Osteocyte (in vitro differentiated cells): Measurements from ENCODE around the gene TMEM181. TPM values are rescaled to one million over a fixed set of nuclear protein-coding genes. Genes with fewer than 3 reads are reported as not detected.
"Not testable (repeated sequence)": the region's sequence is repeated elsewhere in the genome, so short reads cannot be mapped to it uniquely, and the experiment has no call there.

ENCODE experiments used
- DNase-seq: peaks from one replicate; pipeline ENCODE4 v3.0.0; 2021; ENCODE audit warnings: mixed read lengths; ENCODE audit not compliant: unreplicated experiment; ENCODE audit errors: extremely low spot score
- H3K27ac Mint-ChIP-seq: one replicate; pipeline ENCODE4 v1.8.0; 2021; ENCODE audit warnings: mild to moderate bottlenecking, mixed read lengths; ENCODE audit not compliant: unreplicated experiment
- H3K27me3 Mint-ChIP-seq: one replicate; pipeline ENCODE4 v1.8.0; 2021; ENCODE audit warnings: mixed read lengths; ENCODE audit not compliant: unreplicated experiment
- H3K36me3 Mint-ChIP-seq: one replicate; pipeline ENCODE4 v1.8.0; 2021; ENCODE audit warnings: mixed read lengths; ENCODE audit not compliant: unreplicated experiment
- H3K4me1 Mint-ChIP-seq: one replicate; pipeline ENCODE4 v1.8.0; 2021; ENCODE audit warnings: mixed read lengths; ENCODE audit not compliant: unreplicated experiment
- H3K4me3 Mint-ChIP-seq: one replicate; pipeline ENCODE4 v1.8.0; 2021; ENCODE audit warnings: mild to moderate bottlenecking, moderate library complexity, mixed read lengths; ENCODE audit not compliant: unreplicated experiment
- H3K9me3 Mint-ChIP-seq: one replicate; pipeline ENCODE4 v1.8.0; 2021; ENCODE audit warnings: mixed read lengths; ENCODE audit not compliant: unreplicated experiment
- total RNA-seq: library from RNA; stranded (reverse); gene quantifications from 2 replicates; pipeline ENCODE4 v1.2.1, GENCODE V29; 2021
- TF ChIP-seq, protein P1 (sequence below): fragments of 200-600 bp; sonication (generic); IDR thresholded peaks from 2 replicates; pipeline ENCODE4 v1.5.0; 2021; ENCODE audit warnings: antibody characterized with exemption, mild to moderate bottlenecking, moderate library complexity

TMEM181 gene
- total RNA-seq, 1 donor from 2014 or later: 33.5 TPM

DNA sequence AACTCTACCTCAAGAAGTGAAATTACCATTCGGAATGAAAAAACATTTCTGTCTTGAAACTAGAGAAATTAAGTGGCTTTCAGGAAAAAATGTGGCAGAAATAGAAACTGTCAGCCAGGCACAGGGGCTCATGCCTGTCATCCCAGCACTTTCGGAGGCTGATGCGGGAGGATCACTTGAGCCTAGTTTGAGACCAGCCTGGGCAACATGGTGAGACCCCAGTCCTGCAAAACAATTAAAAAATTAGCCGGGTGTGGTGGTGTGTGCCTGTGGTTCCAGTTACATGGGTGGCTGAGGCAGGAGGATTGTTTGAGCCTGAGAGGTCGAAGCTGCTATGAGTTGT lies 7.1 kb upstream of the TMEM181 start:
- H3K4me1 Mint-ChIP-seq: peaks cover 17% of the 10 kb centered on the region
- no peak for DNase-seq
- no peak overlapping the region for H3K27ac Mint-ChIP-seq
- no peak overlapping the region for H3K4me3 Mint-ChIP-seq
- no peaks in the 10 kb centered on the region for H3K36me3 Mint-ChIP-seq
- no peaks in the 10 kb centered on the region for H3K9me3 Mint-ChIP-seq
- TF ChIP-seq, protein P1, sequence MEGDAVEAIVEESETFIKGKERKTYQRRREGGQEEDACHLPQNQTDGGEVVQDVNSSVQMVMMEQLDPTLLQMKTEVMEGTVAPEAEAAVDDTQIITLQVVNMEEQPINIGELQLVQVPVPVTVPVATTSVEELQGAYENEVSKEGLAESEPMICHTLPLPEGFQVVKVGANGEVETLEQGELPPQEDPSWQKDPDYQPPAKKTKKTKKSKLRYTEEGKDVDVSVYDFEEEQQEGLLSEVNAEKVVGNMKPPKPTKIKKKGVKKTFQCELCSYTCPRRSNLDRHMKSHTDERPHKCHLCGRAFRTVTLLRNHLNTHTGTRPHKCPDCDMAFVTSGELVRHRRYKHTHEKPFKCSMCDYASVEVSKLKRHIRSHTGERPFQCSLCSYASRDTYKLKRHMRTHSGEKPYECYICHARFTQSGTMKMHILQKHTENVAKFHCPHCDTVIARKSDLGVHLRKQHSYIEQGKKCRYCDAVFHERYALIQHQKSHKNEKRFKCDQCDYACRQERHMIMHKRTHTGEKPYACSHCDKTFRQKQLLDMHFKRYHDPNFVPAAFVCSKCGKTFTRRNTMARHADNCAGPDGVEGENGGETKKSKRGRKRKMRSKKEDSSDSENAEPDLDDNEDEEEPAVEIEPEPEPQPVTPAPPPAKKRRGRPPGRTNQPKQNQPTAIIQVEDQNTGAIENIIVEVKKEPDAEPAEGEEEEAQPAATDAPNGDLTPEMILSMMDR: no peak
- peaks cover 2% of the 10 kb centered on the region for H3K27me3 Mint-ChIP-seq

- Mint-ChIP-seq H3K27me3 (peaks cover 2% of the 10 kb centered on the region), H3K4me1 (peaks cover 11% of the 10 kb centered on the region), H3K27ac (peak overlapping the region; percentile 0), H3K36me3 (no peaks in the 10 kb centered on the region), H3K9me3 (no peaks in the 10 kb centered on the region), H3K4me3 (no peak overlapping the region)
- no peak for DNase-seq
- TF ChIP-seq, protein P1: no peak
Observed at GRCh38 chr6:158554611-158555361, 5.1 kb upstream of the TMEM181 start.

DNA sequence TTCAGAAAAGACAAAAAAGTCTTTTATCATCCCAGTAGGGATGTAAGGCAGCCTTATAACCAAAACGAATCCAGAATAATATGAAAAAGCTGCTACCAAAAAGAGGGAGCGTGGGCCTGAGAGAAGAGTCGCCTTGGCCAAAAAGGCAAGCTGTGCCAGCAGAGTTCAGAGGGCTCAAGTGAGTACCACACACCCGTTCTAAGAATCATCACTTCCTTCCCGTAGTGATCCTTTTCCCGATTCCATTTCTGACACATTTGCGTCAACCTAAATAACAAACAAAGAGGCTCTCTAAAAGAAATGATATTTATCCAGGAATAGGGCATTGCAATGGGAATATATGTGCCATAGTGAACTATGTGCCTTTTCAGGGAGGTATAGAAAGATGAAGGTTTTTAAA lies 3.8 kb upstream of the TMEM181 start:
- Mint-ChIP-seq H3K27me3 (peaks cover 2% of the 10 kb centered on the region), H3K9me3 (no peaks in the 10 kb centered on the region), H3K4me3 (no peak overlapping the region), H3K36me3 (no peaks in the 10 kb centered on the region), H3K4me1 (peaks cover 14% of the 10 kb centered on the region), H3K27ac (no peak overlapping the region)
- DNase-seq: no peak
- TF ChIP-seq, protein P1: no peak

DNA sequence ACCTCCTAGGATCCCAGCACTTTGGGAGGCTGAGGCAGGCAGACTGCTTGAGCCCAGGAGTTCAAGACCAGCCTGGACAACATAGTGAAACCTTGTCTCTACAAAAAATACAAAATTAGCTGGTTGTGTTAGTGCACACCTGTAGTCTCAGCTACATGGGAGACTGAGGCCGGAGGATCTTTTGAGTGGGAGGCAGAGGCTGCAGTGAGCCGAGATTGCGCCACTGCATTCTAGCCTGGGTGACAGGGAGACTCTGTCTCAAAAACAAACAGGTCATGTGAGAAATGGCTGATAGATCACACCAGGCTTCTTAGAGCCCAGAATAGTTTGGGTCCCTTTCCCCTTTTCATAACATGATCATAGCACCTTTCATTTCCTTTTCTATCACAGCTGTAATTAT lies 2.8 kb upstream of the TMEM181 start:
- DNase-seq, H3K27me3 Mint-ChIP-seq, H3K9me3 Mint-ChIP-seq, H3K4me3 Mint-ChIP-seq, H3K27ac Mint-ChIP-seq, H3K36me3 Mint-ChIP-seq: not testable (repeated sequence)
- peaks cover 24% of the 10 kb centered on the region for H3K4me1 Mint-ChIP-seq

GRCh38 chr6:158557927-158558326 lies 2.0 kb upstream of the TMEM181 start:
- TF ChIP-seq, protein P1: no peak
- Mint-ChIP-seq H3K9me3 (no peaks in the 10 kb centered on the region), H3K4me3 (no peak overlapping the region), H3K27ac (no peak overlapping the region), H3K4me1 (peaks cover 29% of the 10 kb centered on the region), H3K27me3 (no peaks in the 10 kb centered on the region), H3K36me3 (no peaks in the 10 kb centered on the region)
- no peak for DNase-seq
